D721Med (cell line): Measurements from ENCODE around the gene EFNA5.

ENCODE experiments used
- DNase-seq: peaks from one replicate; pipeline ENCODE4 v3.0.0; 2011; ENCODE audit warnings: low spot score; ENCODE audit not compliant: insufficient read length
- FAIRE-seq: peaks from 2 replicates; lab custom pipeline; 2011; peaks lifted over from hg19 to GRCh38; lab: Jason Lieb, UNC
- TF ChIP-seq, protein P1 (sequence below): IDR thresholded peaks from 2 replicates; pipeline ENCODE4 v1.5.1; 2012; ENCODE audit warnings: mild to moderate bottlenecking, control low read depth; ENCODE audit not compliant: insufficient read depth; ENCODE audit errors: missing control alignments

Gene EFNA5

DNA sequence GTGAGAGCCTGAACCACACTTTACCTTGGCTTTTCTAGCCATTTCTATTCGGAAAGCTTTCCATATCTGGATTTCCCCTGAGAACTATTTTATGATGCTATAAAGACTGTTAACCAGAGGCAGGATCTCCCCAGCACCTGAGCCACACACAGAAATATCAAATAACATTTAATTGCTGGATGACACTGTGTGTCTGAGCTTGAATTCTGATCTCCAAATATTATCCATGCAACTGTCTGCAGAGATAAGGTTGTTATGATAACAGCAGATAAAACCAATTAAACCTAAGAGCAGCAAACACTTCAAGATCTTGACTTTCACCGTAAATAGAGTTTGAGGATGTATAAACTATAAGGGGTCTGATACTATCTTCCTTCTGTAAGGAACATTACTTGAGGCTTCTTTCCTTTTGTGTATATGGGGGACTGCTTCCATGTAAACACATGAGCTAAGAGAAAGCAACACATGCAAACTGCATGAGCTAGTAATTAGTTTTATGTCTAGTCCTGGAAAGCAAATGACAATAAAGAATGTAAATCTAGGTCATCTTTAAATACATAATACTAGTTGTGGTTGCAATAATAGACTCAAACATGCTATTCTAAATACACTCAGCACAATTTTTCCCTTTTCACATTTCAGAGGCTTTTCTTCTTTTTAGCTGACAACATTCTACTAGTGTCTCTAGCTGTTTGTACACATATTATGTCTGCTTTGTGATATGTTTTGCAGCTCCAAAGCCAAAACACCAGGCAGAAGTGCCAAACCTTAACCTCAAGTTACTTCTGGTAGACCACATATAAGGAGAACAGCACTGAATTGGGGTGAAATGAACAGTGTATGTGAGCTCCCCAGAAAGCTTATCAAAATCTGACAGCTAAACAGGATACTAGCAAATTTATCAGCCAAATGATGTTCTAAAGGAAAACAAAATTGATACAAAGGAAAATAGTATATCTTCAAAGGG is 136.5 kb downstream of the EFNA5 start:
- FAIRE-seq, result no peak
- TF ChIP-seq, protein P1, sequence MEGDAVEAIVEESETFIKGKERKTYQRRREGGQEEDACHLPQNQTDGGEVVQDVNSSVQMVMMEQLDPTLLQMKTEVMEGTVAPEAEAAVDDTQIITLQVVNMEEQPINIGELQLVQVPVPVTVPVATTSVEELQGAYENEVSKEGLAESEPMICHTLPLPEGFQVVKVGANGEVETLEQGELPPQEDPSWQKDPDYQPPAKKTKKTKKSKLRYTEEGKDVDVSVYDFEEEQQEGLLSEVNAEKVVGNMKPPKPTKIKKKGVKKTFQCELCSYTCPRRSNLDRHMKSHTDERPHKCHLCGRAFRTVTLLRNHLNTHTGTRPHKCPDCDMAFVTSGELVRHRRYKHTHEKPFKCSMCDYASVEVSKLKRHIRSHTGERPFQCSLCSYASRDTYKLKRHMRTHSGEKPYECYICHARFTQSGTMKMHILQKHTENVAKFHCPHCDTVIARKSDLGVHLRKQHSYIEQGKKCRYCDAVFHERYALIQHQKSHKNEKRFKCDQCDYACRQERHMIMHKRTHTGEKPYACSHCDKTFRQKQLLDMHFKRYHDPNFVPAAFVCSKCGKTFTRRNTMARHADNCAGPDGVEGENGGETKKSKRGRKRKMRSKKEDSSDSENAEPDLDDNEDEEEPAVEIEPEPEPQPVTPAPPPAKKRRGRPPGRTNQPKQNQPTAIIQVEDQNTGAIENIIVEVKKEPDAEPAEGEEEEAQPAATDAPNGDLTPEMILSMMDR, result no peak
- no peak for DNase-seq

DNA sequence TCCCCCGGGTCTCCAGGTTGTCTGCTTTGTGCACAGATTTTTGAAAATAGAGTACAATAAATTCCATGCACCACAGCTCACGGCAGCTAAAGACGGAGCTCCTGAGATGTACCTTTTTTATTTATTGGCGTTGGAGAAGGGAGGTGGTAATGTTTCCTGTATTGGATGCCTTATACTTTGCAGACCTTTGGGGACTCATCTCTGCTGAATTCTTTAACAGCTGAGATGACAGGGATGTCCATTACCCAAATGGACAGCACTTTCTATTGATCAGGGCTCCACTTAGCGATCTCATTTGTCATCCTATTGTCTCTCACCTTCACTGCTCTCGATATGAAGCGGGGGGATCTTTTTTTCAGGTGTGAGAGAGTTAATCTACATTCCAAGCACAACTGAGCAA is 137.8 kb downstream of the EFNA5 start:
- DNase-seq, result no peak
- TF ChIP-seq, protein P1, result no peak
- FAIRE-seq, result no peak

DNA sequence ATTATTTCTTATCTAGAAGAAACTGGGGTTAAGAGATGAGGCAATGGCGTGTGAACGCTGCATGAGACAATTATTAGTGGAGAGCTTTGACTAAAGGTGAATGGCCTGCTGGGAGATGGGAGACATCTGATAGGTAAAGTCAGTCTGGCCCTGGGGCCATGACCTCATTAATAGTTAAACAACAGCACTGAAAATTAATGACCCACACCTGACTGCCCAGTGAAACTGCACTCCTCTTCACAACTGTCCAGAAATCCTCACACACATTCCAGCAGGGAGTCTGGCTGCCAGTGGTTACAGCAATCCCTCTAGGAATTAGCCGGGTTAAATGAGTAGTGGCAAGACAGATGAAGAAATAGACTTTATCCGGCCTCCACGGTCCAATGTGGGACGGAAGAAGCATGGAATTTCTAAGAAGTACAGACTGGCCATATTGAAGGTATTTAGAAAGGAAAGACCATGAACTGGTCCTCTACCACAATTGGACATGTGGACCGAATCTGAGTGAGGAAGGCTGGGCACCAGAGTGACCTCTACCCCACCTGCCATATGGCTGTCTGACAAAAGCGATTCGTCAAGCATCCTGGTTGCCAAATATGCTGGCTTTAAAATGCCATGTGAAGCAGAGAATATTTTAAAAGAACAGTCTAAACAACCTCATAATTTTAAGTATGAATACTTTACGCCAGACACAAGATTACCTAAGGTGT is 138.4 kb downstream of the EFNA5 start:
- TF ChIP-seq, protein P1, result no peak
- FAIRE-seq (no peak), DNase-seq (no peak)

DNA sequence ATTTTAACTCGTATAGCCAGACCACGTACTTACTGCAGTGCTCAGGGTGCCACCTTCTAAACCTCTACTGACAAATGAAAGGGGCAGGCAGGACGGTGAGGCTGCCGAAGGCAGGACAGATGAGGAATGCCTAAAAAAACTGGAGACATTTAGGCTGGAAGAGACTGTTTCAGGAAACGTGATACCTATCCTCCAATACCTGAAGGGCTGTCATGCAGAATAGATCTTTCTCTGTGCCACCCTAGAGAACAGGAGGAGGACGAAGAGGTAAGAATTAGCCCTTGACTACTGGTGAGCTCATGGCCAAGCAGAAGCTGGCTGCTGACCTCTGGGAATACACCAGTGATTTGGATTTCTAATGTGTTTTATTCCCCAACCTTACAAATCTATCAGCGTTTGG is 139.4 kb downstream of the EFNA5 start:
- FAIRE-seq (no peak), DNase-seq (no peak)
- TF ChIP-seq, protein P1, result no peak

DNA sequence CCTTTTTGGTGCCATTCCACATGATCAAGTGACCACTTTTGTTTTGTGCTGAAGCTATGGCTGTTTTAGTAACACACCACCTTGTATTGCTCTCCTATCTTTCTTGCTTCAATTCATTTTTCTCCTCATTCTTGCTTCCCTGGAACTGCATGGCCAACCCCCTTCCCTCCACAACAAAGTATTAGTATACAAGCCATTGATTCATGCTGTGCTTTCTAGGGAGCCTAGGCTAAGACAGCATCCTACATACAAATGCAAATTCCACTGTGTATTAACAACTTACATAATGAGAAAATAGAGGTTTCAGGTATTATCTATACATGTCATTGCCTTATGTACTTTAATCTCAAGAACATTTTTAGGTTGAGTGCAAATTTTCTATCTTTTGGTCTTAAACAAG is 141.1 kb downstream of the EFNA5 start:
- no peak for FAIRE-seq
- DNase-seq, result no peak
- TF ChIP-seq, protein P1, result no peak

DNA sequence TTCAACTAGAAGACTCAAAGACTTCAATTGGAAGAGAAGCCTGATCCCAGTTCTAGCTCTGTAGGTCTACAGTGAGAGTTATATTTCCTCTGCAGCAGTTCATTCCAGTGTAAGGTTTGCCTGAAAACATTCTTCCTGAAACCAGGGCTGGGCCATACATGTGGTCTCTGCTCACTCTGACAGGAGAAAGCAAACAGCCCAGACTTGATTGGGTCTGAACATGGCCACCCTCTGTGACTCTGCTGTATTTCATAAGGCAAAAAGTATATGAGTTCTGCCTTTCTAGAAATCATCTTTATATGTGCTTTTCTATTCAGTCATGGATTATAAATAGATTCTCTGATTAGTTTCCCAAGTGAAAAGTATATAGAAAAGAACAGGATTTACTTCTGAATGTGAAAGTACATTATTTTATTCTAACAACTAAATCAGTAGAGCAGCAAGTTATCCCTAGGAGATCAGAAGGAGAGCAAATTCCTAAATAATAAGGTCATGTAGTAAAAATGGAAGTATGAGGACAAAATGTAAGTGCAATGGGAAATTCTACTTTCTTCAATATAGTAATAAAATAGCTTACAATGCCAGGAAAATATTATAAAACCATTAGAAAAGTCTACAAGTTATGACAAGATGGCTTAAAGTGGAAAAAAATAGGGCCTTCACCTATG is 144.3 kb downstream of the EFNA5 start:
- TF ChIP-seq, protein P1, result no peak
- FAIRE-seq, result no peak
- DNase-seq, result no peak
